HG02798 (cell line): ENCODE data around the gene OSBPL10.

Experiments used
- ATAC-seq: cut with Tn5 transposase; IDR thresholded peaks from one replicate; pipeline ENCODE4 v1.9.1; 2021; ENCODE audit warnings: mild to moderate bottlenecking; ENCODE audit not compliant: unreplicated experiment, poor library complexity

OSBPL10 gene

DNA sequence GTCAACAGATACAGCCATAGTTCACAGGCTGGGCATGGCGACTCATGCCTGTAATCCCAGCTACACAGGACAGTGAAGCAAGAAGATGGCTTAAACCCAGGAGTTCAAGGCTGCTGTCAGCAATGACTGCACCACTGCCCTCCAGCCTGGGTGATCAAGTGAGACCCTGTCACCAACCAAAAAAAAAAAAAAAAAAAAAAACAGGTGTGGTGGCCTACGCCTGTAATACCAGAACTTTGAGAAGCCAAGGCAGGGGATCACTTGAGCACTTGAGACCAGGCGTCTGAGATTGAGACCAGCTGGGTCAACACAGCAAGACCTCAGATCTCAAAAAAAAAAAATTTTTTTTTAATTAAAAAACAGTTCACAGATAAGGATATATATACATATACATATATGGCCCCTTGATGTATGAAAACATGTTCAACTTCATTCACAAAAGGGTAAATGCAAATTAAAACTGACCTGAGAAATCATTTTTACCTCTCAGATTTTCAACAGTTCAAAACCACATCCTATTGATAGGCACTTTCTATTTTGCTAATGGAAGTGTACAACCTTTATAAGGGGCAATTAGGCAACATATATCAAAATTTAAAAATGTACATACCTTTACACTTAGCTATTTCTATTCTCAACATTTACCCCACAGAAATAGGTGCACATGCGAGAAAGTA, 51.1 kb downstream of the OSBPL10 start:
- no peak for ATAC-seq

DNA sequence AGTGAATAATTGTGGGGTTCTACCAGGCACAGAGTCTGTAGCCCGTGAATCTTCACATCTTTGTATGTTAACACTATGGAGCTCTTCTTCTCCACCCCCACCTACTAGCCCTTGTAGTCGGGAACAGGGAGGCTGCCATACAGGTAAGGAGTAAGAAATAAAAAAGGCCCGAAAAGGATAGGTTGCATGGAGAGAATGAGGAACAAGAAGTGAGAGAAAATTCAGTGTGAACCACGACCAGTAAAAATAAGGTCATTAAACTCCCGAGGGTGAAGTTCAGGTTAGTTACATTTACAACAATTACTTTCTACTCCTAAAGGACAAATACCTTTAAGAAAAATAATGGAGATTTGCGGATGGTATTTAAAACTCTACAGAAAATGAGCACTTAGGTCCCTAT, 53.3 kb downstream of the OSBPL10 start:
- ATAC-seq = no peak

GRCh38 chr3:31926543-31926942, 54.5 kb downstream of the OSBPL10 start:
- no peak for ATAC-seq

GRCh38 chr3:31925271-31925630, 55.8 kb downstream of the OSBPL10 start:
- ATAC-seq = no peak

GRCh38 chr3:31924610-31925270, 56.3 kb downstream of the OSBPL10 start:
- no peak for ATAC-seq

DNA sequence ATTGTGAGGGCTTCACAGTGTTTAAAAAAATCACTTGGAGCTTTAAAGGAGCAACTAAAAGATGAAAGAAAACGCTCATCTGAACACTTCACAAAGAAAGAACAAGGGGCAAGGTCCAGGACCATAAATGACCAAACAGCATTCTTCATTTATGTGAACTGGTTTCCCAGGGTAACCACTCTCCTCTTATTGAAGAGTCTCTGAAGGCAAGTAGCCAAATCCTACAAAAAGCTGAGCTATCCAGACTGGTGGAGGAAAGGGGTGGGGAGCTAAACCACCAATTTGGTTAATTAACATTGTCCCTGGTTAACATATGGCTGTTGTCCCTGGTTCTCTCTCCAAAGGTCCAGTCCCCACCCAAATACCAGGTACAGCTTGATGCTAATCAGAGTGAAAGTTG, 58.1 kb downstream of the OSBPL10 start:
- no peak for ATAC-seq

DNA sequence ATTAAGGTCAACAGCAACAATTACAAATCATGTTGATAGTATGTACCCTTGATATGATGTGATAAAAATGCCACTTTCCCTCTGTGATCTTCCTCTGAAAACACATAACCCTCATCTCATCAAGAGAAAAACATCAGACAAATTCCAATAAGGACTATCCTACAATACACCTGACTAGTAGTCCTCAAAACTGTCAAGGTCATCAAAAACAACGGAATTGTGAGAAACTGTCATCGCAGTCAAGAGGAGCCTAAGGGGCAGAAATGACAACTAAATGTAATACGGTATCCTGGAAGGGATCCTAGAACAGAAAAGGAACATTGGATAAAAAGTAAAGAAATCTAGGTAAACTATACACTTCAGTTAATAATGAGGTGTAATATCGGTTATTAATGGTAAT, 59.2 kb downstream of the OSBPL10 start:
- ATAC-seq = no peak

- ATAC-seq = no peak
Observed at GRCh38 chr3:31920310-31920709, 60.8 kb downstream of the OSBPL10 start.

DNA sequence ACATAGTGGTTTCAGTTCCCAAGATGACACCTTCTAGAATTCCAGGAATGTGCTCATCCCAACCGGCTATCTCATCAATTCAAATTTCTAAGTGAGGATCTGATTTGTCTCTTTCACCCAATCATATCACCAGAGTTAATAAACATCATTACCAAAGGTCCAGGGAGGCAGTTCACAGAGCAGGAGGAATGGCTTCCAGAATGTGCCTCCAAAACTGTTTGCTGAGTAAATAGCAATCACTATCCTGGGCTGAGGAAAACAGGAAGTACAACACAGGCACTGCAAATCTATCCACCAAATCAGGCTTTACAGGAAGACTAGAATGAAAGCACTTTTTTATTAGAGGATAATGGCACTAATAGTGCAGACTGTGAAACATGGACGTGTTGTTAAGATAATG, 61.5 kb downstream of the OSBPL10 start:
- ATAC-seq = no peak

DNA sequence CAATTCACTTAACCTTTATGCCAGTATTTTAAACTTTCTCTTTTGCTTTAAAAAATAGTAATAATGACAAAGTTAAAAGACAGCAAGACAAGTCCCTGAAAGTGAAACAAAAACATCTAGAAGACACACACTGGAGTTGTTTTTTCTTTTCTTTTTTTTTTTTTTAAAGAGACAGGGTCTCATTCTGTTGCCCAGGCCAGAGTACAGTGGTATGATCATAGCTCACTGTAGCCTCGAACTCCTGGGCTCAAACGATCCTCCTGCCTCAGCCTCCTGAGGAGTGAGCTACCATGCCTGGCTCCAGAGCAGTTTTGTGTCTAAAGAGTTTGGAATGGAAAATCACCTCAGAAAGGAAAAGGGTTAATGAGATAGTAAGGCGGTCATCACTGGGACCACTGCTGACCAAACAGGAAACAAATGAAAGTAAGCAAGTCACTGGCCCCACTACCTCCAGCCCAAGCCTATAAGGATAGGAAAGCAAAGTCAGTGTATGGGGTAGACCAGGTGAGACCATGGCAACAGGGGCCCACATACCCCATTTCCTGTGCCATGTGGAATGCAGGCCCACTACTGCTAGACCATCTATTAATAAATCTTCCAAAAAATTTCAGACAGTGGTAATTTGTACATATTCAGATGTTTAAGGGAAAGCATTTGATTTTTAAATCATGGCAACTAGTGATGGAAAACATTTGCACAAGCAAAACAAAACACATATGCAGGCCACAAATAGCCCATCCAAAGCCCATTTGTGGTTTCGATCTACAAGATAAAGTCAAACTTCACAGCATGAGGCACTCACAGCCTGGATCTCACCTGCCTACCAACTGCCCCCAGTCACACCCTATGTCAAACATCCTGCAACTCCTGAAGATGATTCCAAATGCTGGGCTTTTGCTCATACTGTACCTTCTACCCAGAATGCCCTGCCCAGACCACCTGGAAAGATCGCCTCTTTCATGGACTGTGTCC, 62.6 kb downstream of the OSBPL10 start:
- peak; percentile 72 for ATAC-seq

DNA sequence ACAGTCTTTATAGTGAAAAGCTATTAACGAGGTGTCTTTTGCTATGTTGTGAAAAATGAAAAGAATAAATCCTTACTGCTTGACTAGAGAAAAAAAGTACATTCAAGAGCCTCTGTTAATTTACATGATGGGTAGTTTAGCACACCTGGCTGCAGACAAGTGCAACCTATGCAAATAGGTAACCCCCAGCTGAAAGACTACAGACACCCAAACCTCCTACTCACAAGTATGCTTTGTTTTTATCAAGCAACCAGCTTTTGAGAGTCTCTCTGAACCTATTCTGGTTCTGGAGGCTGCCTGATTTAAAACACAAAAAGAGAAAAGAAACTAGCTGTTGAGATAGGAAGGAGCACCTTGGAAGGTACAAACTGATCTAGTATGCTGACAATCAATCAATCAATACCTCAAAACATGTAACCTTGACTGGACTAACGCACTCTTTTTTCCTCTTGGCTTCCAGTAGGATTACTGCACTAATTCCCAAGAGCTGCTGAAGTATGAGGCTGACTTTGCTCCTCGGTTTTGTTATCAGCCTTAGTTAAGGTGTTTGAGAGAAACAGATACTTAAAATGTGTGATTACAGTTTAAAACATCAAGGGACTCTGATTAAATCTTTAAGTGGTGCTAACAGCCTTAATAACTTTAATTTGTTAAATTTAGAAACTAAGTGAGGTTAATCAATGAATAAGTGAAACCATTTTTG, 63.6 kb downstream of the OSBPL10 start:
- peak; percentile 96 for ATAC-seq

GRCh38 chr3:31911643-31912042, 69.4 kb downstream of the OSBPL10 start:
- ATAC-seq = no peak

DNA sequence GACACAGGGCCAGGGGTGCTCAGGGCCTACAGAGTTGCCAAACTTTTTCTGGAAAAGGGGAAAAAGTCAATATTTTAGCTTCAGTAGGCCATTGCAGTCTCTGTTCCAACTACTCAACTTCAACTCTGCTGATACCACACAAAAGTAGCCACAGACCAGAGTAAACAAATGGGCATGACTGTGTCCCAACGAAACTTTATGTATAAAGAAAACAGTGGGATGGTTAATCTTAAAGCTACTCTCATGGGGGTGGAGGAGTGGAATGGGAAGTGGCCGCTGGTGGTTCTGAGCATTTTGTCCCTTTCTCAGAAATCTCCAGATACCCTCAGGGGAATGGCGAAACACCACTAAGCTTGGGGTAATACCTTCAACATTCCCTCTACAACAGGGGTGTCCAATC, 69.9 kb downstream of the OSBPL10 start:
- ATAC-seq = no peak

DNA sequence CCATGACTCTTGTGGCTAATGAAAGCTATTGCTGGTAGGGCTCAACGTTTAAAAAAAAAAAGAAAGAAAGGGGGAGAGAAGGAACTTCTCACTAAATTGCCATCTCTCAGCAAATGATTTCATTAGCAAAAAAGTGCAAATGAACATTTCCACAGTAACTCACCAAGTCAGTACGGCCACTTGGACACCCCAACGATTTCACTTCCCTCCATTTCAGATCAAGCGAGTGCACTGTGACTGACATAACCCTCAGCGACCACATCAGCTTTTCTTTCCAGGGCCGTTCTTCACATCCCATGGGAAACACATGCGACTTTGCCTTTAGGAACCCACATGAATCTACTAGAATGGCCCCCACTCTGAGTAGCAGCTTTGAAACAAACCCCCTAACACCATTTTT, 71.6 kb downstream of the OSBPL10 start:
- no peak for ATAC-seq

- no peak for ATAC-seq
Observed at GRCh38 chr3:31908391-31909097, 72.5 kb downstream of the OSBPL10 start.

DNA sequence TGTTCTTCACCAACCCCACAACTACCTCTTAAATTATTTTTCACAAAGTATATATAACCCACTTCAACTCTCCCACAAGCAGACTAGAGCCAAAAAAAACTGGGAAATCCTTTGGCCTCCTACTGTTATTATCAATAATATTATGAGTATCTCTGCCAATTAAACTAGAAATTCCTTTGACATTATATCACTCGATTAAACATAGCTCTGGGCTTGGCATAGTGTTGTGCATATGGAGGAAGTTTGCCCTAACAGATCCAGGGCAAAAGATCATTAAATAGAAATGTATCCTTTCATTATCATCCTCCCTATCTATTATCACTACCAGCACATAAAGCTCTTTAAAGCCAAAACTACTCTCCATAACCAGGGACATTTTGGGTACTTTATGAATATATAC, 74.9 kb downstream of the OSBPL10 start:
- ATAC-seq = no peak

DNA sequence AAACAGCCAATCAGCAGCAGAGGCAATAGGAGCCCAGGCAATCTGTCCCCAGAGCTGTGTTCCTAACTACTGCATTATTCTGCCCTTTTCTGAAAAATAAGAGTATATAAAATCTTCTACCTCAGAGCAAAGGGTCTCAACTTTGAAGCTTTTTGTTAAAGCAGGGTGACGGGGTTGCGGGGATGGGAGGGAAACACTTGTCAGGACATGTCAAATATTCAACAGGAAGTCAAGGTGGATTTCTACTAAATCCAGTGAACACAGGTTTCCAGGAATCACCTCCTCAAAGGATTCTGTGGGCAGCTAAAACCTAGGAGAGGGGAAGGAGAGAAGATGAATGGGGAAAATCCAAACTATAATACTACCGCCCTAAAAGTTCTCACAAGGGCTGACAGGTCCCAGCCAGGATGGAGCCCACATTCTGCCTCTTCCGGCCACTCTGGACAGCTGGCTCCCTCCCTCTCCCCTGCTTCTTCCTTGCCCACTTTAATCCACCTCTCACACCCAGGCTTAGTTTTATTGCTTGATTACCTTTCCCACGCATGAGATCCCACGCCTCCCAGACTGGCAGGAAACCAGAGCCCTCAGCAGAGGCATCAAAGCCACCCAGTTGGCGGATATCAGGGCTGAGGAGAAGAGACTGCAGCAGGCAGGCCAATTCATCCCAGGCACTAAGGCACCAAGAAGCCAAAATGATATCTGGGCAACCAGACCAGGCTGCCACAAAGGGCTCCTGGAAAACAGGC, 77.2 kb downstream of the OSBPL10 start:
- ATAC-seq = no peak

GRCh38 chr3:31900583-31900982, 80.5 kb downstream of the OSBPL10 start:
- ATAC-seq = no peak
